Spleen (tissue), 7 donors: ENCODE measurements around the gene CMSS1.

Source experiments
- CTCF ChIP-seq, 11 experiments: fragments of 200-600 bp in 7 of 11; fragments of 450-650 bp in 4 of 11; sonication (generic) in 4 of 11; IDR thresholded peaks in 8 of 11; conservative IDR thresholded peaks in 3 of 11; 1 replicate in 7 of 11; 2 replicates in 4 of 11; pipeline versions ENCODE4 v1.4.0 to v1.8.0; 2016 to 2021; ENCODE audit warnings: antibody characterized with exemption in 11 of 11, inconsistent platforms in 4 of 11, mild to moderate bottlenecking in 1 of 11
- POLR2AphosphoS5 ChIP-seq, 3 donors: sonication (generic); formaldehyde crosslinking; IDR thresholded peaks; one replicate each; pipeline ENCODE4 v1.5.1; 2017; ENCODE audit warnings: antibody characterized with exemption in 3 of 3
- donor health status: DM: no; HTN: no; CAD: no; lungs with moderate emphysema.
- donor health status: DM: no; HTN: no; CAD: no.
- donor health status: DM: no; HTN: no; CAD: no.

DNA sequence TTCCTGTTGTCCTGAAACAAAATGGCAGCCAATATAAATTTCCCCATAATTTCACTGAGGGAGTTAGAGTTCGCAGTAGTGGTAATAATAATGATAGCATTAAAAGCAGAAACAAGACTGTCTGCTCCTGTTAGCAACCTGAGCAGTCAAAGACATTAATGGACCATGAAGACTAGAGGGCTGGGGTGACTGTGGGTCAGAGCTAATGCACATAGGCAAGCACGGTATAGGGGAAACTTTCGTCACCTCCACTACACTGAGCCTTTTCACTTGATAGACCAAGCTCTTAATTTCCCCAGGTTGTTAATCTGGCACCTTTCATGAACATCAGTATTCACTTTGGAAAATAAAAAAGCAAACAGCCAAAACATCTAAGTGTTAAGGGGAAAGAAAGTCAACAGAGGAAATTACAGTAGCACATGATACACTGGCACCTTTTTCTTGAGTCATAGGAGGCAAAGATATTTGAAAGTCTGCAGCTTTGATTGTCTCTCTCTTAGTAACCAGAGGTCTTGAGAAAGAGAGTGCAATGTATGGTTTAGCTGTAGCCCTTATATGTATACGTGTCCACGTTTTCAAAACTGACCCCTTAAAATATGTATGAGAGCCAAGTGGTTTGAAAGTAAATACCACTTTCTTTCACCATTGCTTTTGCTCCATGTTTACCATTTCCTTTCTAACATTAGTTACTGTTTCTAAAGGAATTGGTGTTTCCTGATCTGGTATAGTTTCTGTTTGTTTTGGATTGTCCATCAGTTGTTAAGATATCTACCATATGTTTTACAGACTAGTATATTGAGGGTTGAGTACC is 191.8 kb downstream of the CMSS1 start:
- TF ChIP-seq POLR2AphosphoS5 (IDR thresholded peaks at IDR 0.05) = no peak
- TF ChIP-seq CTCF (IDR thresholded peaks at IDR 0.05 in 8 of 11, conservative IDR thresholded peaks at IDR 0.05 in 3 of 11) = no peak
